Activated naive CD4-positive, alpha-beta T cell treated with anti-CD3 and anti-CD28 coated beads, Interleukin-2, amount 50 U/mL, for 72 hours (primary cell): Measurements from ENCODE around the gene AAR2. TPM values are rescaled to one million over a fixed set of nuclear protein-coding genes. Genes with fewer than 3 reads are reported as not detected.
A peak's percentile ranks its signal among the peaks of the same experiment; 100 is the strongest.

Source experiments
- ATAC-seq, 2 donors: fragments of 150-1000 bp; cut with Tn5 transposase; 2 replicates each; pipeline ENCODE4 v1.10.0; 2021; ENCODE audit warnings: mild to moderate bottlenecking in 2 of 2, moderate library complexity in 2 of 2
- DNase-seq, 2 donors: peaks; one replicate each; pipeline ENCODE4 v3.0.0; 2021 to 2022; ENCODE audit warnings: low spot score in 2 of 2
- H3K27ac Mint-ChIP-seq, 2 donors: one replicate each; pipeline ENCODE4 v1.8.0; 2022; ENCODE audit warnings: mild to moderate bottlenecking in 2 of 2, mixed read lengths in 2 of 2
- H3K36me3 Mint-ChIP-seq, 2 donors: one replicate each; pipeline ENCODE4 v1.8.0; 2022; ENCODE audit warnings: mixed read lengths in 2 of 2
- H3K9me3 Mint-ChIP-seq, 2 donors: one replicate each; pipeline ENCODE4 v1.8.0; 2022; ENCODE audit warnings: mixed read lengths in 2 of 2
- total RNA-seq, 2 donors: library from RNA; stranded (reverse); gene quantifications; one replicate each; pipeline ENCODE4 v1.2.3, GENCODE V29; 2022

Gene AAR2
- total RNA-seq, 2 donors from 2014 or later = 11.6 to 21.8 TPM

DNA sequence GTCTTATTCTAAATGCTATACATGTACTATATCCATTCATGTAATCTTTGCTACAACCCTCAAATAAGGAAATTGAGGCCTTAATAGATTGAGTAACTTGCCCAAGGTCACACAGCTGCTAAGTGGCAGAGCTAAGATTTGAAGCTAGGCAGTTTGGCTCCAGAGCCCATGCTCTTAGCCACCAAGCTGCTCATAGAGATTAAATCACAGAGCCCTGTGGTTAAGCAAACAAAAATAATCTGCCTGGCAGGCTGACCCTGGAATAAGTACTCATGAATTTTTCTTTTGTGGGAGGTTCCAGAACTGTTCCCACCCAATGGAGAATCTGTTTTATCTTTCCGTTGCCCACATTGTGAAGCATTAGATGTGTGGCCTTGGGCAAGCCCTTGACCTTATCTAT, 7.4 kb downstream of the AAR2 start:
- DNase-seq (no peak), ATAC-seq (no peak)
- Mint-ChIP-seq H3K27ac (no peak overlapping the region), H3K36me3 (peaks cover 0 to 20% of the 10 kb centered on the region in 2 donors), H3K9me3 (no peaks in the 10 kb centered on the region)

DNA sequence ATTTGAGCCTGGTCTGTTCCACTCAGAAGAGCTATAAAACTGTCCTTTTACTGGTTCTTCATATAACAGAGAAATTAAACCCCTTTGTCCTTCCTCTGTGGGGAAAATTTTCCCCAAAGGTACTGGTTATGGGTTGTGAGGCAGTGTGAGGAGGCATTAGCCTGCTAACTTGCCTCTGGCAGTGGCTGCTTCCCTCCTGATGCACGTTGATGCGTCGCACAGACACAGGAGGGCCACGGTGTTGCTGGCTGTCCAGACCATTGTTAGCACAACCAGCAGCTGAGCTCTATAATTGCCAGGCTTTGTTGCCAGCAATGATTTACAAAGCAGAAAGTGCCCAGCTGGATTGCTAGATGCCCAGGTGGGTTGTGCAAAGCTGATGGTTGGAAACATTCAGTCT, 10.1 kb downstream of the AAR2 start:
- no peak overlapping the region for H3K27ac Mint-ChIP-seq
- peaks cover 0 to 21% of the 10 kb centered on the region in 2 donors for H3K36me3 Mint-ChIP-seq
- DNase-seq = no peak
- H3K9me3 Mint-ChIP-seq = no peaks in the 10 kb centered on the region
- no peak for ATAC-seq

DNA sequence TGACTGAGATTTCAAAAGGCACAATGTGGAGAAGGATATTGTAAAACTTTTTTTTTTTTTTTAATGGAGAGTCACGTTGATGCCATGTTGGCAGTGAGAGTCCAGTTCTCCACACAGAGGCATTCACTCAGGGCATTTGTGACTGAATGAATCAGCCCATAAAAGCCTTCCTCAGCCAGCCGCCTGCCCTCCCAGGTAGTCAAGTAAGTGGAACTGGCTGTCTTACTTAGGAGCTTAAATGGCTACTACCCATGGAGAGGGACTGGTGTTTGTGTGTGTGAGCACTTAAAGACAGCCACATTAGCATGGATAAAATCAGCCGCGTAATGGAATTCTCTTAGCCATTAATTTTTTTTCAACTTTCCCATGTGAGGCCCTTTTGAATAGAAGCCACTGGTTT, 12.6 kb downstream of the AAR2 start:
- no peaks in the 10 kb centered on the region for H3K9me3 Mint-ChIP-seq
- no peak for ATAC-seq
- no peak for DNase-seq
- no peak overlapping the region for H3K27ac Mint-ChIP-seq
- H3K36me3 Mint-ChIP-seq = peaks cover 0 to 21% of the 10 kb centered on the region in 2 donors

DNA sequence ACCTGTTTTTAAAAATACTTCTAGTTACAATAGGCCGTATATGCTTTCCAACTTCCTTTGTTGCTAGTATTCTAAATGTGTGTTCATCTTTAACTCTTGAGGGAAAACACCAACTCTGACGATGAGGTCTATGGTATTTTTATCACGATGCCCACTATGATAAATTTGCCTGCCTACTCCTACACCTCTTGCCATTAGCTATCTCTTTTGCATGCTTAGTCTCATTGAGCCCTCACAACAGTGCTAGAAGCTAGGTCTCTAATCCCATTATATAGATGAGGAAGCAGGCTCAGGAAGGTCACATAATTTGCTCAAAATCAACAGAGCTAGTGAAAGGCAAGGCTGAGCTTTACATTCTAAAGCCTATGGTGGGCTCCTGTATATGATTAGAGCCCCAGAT, 13.2 kb downstream of the AAR2 start:
- Mint-ChIP-seq H3K36me3 (peaks cover 0 to 21% of the 10 kb centered on the region in 2 donors), H3K9me3 (no peaks in the 10 kb centered on the region), H3K27ac (no peak overlapping the region)
- ATAC-seq (no peak), DNase-seq (no peak)

DNA sequence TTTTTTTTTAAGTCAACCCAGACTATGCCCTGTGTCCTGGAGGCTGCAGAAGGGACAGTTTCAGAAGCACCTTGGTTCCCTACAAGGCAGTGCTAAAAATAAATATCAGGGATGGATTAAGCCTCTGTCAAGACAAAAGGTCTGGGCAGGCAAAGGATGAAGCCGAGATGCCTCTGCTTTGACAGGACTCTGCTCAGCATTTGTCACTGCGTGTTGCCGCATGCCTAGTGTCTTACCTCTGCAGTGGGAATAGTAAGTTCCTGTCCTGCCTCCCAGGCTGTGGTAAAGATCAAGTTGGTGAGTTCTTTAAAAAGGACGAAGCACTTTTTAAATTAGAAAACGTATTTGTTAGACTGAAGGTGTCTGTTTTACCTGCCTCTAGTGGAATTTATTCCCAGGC, 15.1 kb downstream of the AAR2 start:
- H3K9me3 Mint-ChIP-seq = no peaks in the 10 kb centered on the region
- ATAC-seq (no peak), DNase-seq (no peak)
- peaks cover 0 to 11% of the 10 kb centered on the region in 2 donors for H3K36me3 Mint-ChIP-seq
- no peak overlapping the region for H3K27ac Mint-ChIP-seq

DNA sequence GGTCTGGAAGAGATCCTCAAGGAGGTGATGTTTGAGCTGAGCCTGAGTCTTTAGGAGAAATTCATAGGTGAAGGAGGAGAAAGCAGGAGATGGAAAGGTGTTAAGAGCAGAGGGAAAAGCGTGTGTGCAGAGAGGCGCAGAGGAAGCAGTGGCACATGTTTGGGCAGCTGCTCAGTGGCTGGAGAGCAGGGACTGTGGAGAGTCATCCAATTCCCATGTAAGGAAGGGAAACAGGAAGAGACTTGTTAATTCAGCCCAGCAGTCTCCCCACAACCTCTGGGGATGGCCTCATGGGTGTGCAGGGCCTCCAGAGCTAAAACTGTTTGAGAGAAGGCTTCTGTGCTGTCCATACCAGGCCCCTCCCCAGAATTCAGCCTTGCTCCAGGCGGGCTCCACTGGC, 16.2 kb downstream of the AAR2 start:
- peak overlapping the region; percentile 2 to 17 for H3K27ac Mint-ChIP-seq
- peaks cover 0 to 11% of the 10 kb centered on the region in 2 donors for H3K36me3 Mint-ChIP-seq
- ATAC-seq = no peak
- no peak for DNase-seq
- H3K9me3 Mint-ChIP-seq = no peaks in the 10 kb centered on the region

DNA sequence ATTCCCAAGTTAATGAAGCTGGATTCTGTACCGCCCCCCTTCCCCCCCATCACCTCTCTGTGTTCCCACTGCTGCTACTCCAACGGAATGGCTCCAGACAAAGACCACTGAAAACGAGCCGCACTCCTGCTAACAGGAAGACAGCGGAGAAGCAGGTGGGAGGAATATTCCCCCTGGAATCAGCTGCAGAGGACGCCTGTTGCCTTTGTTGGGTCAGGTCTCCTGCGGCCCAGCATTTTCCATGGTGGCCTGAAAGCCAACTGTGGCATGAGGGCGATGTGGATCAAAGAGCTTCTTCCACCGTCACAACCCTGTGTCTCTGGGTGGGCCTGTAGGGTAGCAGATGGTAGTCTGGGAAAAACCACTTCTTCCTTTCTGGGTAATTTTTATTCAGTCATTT, 16.8 kb downstream of the AAR2 start:
- ATAC-seq (no peak), DNase-seq (no peak)
- Mint-ChIP-seq H3K36me3 (peaks cover 0 to 8% of the 10 kb centered on the region in 2 donors), H3K27ac (peak overlapping the region; percentile 17 to 26), H3K9me3 (no peaks in the 10 kb centered on the region)

DNA sequence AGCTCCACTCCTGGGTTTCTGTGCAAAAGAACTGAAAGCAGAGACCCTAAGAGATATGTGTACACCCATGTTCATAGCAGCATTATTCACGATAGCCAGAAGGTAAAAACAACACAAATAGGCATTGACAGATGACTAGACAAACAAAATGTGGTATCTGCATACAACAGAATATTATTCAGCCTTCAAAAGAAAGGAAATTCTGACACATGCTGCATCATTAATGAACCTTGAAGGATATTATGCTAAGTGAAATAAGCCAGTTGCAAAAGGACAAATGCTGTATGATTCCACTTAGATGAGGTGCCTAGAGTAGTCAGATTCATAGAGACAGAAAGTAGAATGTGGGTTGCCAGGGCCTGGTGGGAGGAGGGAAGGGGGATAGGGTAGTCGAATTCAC, 17.8 kb downstream of the AAR2 start:
- Mint-ChIP-seq H3K27ac (peak overlapping the region in 1 of 2 donors; percentile 57), H3K9me3 (no peaks in the 10 kb centered on the region), H3K36me3 (no peaks in the 10 kb centered on the region)
- ATAC-seq = no peak
- no peak for DNase-seq

DNA sequence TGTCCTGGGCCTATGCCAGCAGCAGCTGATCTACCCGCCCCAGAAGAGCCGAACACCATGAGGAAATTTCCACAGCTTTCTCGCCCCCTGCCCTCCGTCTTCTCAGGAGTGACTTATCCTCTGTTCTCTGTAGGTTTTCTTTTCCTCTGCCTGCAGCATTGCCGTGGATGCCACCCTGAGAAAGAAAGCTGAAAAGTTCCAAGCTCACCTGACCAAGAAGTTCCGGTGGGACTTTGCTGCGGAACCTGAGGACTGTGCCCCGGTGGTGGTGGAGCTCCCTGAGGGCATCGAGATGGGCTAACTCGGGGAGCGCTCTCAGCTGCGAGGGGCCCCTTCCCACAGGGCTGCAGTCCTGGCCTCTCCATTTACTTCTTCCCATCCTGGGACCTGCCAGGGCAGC, 19.2 kb downstream of the AAR2 start:
- H3K36me3 Mint-ChIP-seq = no peaks in the 10 kb centered on the region
- no peak overlapping the region for H3K27ac Mint-ChIP-seq
- no peaks in the 10 kb centered on the region for H3K9me3 Mint-ChIP-seq
- DNase-seq = no peak
- ATAC-seq = no peak

DNA sequence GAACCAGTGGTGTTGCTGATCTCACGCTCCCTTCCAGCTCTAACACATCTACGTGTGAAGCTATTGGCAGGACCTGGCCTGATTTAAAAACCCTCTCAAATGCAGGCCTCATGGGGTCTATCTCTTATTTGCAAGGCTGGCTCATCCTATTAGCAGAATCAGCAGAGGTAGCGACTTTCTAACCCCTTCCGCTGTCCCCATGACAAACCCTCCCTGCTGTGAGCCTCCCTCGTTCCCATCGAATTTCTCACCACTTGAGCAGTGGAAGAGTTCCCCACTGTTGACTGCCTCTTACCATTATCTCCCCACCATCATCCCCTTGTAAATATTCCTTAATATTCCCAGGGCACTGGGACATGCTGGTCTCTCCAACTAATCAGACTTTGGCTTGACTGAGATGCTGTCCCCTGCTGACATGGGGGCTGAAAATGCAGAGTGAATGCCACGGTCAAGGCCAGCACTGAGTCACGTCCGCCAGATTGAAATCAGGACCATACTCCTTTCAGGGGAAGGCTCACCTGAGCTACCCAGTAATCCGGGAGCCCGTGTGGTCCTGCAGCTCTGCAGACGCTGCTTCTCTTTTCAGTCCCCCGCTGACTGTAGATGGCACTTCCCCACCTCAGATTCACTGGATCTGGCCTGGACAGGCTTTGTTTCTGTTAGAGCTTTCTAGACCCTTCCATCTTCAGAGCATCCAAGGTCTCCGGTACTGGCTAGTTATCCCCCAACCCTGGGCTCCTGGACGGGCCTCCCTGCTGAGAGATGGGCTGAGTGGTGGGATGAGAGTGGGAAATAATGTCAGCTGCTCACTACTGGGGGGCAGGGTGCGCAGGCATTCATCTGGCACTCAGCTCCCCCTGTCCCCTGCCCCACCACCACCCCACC, 23.1 kb downstream of the AAR2 start:
- ATAC-seq = no peak
- Mint-ChIP-seq H3K36me3 (no peaks in the 10 kb centered on the region), H3K9me3 (no peaks in the 10 kb centered on the region), H3K27ac (no peak overlapping the region)
- DNase-seq = no peak

DNA sequence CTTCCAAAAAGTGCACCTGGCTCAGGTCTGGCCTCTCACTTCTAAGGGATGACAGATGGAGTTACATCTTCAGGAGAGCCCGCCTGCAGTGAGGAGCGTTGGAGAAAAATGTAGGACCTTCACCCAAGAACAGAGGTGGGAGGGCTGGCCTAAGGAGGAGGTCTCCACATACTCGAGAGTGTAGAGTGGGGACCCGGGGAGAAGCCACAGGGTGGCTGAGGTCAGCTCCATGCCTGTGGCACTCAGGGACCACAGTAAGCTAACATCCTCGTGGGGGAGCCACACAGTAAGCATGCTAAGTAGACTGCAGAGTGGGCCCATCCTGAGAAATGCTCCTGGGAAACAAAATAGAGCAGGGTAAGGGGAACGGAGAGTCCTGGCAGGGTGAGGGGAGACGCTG, 24.0 kb downstream of the AAR2 start:
- Mint-ChIP-seq H3K27ac (no peak overlapping the region), H3K9me3 (no peaks in the 10 kb centered on the region), H3K36me3 (no peaks in the 10 kb centered on the region)
- no peak for DNase-seq
- no peak for ATAC-seq

DNA sequence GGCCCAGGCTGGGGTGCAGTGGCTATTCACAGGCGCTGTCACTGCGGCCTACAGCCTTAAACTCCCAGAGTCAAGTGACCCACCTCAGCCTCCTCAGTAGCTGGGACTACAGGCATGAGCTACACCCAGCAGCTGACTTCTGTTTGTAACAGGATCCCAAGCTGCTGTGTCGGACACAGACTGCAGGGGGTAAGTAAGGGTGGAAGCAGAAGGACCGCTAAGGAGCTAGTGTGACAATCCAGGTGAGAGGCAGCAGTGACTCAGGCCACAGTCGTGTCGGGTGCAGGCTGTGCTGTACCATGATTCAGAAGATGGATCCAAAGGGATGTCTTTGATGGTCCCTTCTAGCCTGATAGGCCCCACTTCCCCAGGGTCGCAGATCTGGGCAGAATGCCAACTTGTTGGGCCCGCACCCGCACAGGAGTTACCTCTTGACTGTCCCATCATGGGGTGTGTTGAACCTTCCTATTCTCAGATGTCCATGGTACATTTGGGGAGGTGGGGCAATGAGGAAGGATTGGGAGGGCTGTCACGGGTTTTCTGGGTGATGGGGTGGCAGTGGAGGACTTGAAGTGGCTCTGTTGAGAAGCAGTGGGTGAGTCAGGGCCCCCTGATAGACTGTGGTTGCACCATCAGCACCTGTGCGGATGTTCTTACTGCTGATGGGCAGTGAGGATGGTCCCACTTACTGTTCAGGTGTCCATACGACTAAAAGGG, 25.3 kb downstream of the AAR2 start:
- no peaks in the 10 kb centered on the region for H3K9me3 Mint-ChIP-seq
- ATAC-seq (no peak), DNase-seq (no peak)
- no peaks in the 10 kb centered on the region for H3K36me3 Mint-ChIP-seq
- H3K27ac Mint-ChIP-seq = peak overlapping the region in 1 of 2 donors; percentile 7

DNA sequence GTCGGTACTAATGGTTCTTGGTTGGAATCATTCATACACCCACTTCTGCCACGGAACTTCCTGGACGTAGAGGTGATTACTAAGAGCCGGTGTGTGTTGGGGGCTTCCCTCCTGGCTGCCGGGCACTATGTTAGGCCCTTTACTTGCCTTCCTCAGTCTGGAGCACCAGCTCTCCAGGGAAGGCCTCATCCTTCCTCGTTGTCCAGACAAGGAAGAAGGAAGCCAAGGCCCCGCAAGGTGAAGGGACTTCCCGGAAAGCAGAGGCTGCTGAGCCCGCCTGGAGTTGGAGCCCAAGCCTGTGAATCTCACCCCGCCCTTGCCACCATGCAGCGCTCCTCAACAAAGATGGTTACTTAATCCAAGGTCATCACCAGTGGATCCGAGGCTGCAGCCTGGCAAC, 26.2 kb downstream of the AAR2 start:
- no peak for ATAC-seq
- DNase-seq = no peak
- Mint-ChIP-seq H3K27ac (no peak overlapping the region), H3K36me3 (no peaks in the 10 kb centered on the region), H3K9me3 (no peaks in the 10 kb centered on the region)

DNA sequence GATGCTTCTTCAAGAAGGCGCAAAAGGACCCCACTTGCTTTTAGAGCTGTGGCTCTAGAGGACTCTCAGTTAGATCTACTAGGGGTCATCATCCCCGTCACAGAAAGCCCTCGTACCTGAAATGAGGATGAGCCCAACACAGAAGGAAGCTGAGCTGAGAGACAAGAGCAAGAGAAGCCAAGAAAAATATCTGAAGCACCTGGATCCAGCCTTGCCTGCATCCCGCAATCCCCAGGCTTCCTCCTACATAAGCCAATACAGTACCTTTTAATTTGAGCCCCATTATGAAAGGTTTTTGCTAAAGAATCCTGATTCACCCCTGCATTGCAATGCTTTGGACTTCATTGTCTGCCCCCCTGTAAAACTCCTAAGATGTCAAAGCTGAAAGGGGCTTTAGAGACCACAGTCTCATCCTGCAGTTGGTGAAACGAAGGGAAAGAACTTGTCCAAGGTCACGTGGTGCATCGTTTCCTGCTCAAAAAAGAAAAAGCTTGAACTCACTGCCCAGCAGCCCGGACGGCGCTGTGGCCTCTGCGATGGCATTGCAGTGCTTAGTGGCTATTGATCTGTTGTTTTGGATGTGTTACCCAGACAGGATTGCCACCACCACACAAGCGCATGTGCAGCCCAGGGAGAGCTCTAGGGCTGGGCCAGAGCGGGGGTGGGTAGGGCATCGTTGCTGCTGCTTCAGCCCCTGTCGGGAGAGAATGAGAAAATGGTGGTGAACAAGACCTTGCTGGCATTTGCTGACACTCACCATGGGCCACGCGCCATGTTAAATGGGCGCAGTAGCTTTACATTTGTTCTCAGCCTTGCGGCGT, 28.4 kb downstream of the AAR2 start:
- H3K27ac Mint-ChIP-seq = no peak overlapping the region
- no peak for ATAC-seq
- no peak for DNase-seq
- H3K9me3 Mint-ChIP-seq = no peaks in the 10 kb centered on the region
- no peaks in the 10 kb centered on the region for H3K36me3 Mint-ChIP-seq

DNA sequence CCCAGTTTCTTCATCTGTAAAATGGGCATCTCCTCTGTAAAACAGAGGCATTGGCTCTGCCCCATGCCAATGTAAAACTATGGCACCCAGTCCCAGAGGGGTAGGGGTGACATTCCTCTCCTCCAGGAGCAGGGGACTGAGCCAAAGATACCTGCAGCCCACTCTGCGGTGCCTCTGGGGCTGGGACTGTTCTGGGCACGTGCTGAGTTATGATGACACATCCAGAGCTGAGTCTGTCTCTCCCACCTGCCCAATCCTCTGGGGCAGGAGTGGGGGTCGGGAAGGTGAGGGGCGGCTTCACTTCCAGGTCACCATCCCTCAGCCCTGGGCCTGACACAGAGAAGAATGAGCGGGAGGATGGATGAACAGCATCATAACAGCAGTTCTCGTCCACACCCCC, 29.9 kb downstream of the AAR2 start:
- Mint-ChIP-seq H3K36me3 (no peaks in the 10 kb centered on the region), H3K27ac (peak overlapping the region in 1 of 2 donors; percentile 5), H3K9me3 (no peaks in the 10 kb centered on the region)
- DNase-seq = no peak
- ATAC-seq = no peak

DNA sequence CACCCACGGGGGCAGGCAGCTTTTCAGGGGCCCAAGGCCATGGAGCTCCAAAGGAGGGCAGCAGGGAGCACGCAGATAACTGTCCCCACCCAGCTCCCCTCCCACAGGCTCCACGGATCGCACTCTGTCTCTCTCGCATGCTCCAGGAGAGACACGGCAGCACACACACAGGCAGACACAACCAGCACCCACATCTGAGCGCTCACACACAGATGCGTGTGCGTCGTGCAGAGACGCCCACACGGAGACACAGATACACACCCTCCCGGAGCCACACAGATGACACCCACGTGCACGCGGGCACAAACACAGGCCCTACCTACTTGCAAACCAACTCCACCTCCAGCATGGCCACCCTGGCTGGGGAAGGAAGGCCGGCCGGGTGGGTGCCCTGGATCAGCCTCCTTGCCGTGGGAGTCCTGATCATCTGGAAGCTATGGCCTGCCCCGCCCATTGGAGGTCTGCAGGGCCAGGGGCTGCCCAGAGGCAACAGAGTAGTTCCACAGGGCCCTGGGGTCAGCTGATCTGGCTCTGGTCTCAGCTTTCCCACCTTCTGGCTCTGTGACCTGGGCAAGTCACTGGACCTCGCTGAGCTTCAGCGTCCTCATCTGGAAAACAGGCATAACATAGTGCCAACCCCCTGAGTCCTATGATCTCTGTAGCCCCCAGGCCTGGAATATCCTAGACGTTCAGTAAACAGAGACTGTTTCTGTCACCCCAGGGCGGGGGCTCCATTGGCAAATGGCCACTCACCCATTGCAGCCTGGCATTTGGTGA, 31.5 kb downstream of the AAR2 start:
- DNase-seq = no peak
- ATAC-seq = no peak
- Mint-ChIP-seq H3K36me3 (no peaks in the 10 kb centered on the region), H3K27ac (no peak overlapping the region), H3K9me3 (no peaks in the 10 kb centered on the region)
